ENCODE data around the gene ACADSB.

The ACADSB gene

DNA sequence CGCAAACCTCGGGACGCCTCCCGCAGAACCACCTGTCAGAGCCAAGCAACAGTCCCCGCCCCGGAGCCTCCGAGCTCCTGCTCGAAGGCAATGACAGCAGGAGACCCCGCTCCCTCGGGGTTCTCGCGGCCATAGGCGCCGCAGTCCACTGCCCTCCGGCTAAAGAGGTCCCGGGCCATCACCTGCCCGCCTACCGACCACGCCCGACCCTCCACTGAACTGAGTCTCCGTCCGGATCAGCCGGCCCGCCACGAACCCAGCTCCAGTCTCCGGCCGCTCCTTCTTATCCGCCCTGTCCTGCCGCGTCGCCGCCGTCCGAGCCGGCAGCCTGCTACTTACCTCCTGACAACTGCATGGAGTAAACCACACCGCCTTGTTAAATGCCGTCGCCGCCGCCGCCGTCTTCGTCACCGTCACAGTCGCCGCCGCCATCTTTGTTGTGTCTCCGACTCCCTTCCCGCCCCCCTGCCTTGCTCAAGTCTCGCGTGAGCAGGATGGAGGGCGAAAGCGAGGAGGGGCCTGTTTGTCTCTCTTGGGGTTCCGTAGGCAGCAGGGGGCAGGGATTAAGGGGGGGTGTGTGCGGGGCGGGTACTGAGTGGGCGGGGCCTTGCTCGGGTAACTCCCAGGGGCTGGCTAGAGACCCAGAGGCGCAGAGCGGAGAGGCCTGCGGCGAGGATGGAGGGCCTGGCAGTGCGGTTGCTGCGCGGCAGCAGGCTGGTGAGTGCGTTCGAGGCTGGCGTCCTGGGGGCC, at the start of gene ACADSB, which contains the start of gene IKZF5:
TSS of gene ACADSB (plus strand) at position 652 of the 750 bp plus-strand sequence. CDS start at position 676, 24 bp downstream.
TSS of gene IKZF5 (minus strand) at position 441 of the 750 bp plus-strand sequence. CDS start 10,170 bp downstream, outside the sequence.
- DNase-seq (ENCODE audit: low spot score) = peak; percentile 97

DNA sequence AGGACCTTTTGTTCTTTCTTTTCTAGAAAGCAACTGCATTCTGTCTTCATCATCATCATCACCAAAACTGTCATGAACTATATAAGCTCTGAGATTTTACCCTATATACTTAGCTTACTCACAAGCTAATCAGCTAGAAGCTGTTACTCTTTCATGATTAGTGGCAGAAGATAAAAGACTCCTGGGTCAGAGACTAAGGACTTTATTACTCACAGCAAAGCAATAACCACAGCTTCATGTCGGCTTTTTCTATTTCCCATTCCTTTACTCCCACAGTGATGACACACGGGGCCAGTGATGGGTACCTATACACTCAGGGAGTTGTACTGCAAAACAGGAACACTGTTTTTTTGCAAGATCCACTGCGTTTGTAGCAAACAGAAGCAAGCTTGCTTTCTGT, 46.4 kb upstream of the ACADSB start:
- DNase-seq (ENCODE audit: low spot score) = no peak

GRCh38 chr10:122966879-122967278, 41.9 kb upstream of the ACADSB start:
- no peak for DNase-seq (ENCODE audit: low spot score)

GRCh38 chr10:122968698-122969097, 40.1 kb upstream of the ACADSB start:
- no peak for DNase-seq (ENCODE audit: low spot score)

DNA sequence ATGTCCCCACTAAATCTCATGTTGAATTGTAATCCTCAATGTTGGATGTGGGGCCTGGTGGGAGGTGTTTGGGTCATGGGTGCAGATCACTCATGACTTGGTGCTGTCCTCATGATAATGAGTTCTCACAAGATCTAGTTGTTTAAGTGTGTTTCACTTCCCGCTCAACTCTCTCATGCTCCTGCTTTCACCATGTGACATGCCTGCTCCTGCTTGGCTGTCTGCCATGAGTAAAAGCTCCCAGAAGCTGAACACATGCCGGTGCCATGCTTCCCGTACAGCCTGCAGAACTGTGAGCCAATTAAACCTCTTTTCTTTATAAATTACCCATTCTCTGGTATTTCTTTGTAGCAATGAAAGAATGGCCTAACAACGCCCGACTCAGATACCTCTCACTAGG, 34.8 kb upstream of the ACADSB start:
- no peak for DNase-seq (ENCODE audit: low spot score)

- no peak for DNase-seq (ENCODE audit: low spot score)
Measured at GRCh38 chr10:122974543-122975064, 34.2 kb upstream of the ACADSB start.

- peak; percentile 87 for DNase-seq (ENCODE audit: low spot score)
Measured at GRCh38 chr10:122980209-122981065, 28.4 kb upstream of the ACADSB start, which contains the start of gene PSTK. Gene PSTK (plus strand): TSS chr10:122980401. CDS start chr10:122980480, 79 bp downstream.

DNA sequence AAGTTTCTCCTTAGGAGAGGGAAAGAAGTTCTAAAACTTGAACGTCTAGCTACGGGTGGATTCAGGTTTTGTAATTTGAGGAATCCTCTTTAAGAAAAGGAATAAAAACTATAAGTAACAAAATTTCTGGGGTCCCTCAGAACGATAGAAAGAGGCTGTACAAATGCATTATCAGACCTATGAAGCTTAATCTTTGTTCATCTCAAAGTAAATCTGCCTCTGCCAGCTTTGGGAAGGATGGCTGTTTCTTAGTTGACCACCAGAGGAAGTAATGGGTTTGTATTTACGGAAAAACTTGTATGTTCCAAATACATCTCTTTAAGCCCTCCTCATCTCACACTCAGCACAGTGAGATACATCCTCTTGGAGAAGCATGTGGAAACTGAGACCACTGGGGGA, 27.7 kb upstream of the ACADSB start:
- peak; percentile 1 for DNase-seq (ENCODE audit: low spot score)

GRCh38 chr10:122983898-122984297, 24.9 kb upstream of the ACADSB start:
- no peak for DNase-seq (ENCODE audit: low spot score)

GRCh38 chr10:122984708-122985107, 24.1 kb upstream of the ACADSB start:
- no peak for DNase-seq (ENCODE audit: low spot score)

DNA sequence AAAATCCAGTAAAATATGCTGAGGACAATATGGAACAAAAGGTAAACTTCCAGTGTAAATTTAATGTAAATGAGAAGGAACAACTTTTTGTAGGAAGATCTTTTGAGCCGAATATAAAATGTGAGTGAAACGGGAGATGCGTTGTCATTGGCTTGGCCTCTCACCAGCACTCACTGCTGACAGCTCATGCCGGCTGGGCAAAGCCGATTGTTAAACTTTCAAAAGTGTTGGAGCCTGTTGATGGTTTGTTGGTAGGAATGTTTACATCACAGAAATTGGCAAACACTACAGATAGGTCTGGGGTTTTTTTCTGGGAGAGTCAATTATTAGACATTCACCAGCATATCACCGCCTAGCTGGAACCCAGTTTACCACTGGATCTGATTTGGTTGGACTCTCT, 22.5 kb upstream of the ACADSB start:
- no peak for DNase-seq (ENCODE audit: low spot score)

DNA sequence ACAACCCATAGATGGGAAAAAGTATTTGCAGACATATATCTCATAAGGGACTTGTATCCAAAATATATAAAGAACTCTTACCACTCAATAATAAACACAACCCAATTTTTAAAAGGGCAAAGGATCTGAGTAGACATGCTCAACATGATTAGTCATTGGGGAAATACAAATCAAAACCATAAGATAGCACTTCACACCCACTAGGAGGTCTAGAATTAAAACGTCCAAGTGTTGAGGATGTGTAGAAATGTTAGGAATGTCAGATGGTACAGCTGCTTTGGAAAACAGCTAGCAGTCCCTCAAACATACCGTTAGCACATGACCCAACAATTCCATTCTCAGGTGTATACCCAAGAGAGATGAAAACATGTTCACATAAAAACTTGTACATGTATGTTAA, 20.3 kb upstream of the ACADSB start:
- DNase-seq (ENCODE audit: low spot score) = no peak

DNA sequence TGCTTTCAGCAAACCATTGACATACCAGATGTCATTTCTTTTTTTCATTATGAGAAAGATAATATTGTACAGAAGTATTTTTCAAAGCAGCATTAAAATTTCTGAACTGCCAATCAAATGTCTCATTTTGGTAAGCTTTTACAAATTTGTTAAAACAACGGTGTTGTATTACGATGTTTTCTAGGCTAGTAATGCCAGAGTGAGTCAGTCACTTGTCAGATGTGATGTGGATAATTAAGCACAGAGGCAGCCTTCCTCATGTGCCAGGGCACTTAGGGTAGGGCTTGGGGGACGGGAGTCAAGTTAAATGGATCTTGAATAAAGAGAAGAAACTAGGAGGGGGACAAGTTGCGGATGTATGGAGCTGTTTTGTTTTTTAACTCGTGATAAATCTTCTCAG, 18.5 kb upstream of the ACADSB start:
- DNase-seq (ENCODE audit: low spot score) = no peak

GRCh38 chr10:122992031-122992585, 16.7 kb upstream of the ACADSB start:
- no peak for DNase-seq (ENCODE audit: low spot score)

DNA sequence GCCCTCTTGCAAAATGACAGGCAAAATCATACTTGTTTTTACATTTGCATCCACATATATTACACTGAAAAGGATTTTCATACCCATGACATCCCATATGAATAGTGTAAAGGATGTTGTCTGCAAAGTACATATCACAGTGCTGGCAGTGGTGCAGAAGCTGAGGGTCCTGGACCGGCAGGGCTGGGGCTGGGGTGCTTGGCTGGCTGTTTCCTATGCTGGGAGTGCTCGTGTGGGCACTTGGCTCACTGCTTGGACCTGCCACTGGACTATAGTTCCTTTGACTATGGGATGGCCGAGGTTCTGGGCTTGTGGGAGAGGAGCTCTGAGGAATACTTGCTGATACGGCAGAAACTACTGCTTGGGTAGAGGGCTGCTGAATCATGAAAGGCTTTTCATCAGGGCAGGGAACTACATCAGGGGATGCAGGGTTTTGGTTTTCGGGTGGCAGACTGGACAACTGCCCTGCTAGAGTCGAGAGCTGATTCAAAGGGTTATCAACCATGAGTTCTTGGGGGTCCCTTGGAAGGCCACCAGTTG, 14.9 kb upstream of the ACADSB start:
- DNase-seq (ENCODE audit: low spot score) = no peak

DNA sequence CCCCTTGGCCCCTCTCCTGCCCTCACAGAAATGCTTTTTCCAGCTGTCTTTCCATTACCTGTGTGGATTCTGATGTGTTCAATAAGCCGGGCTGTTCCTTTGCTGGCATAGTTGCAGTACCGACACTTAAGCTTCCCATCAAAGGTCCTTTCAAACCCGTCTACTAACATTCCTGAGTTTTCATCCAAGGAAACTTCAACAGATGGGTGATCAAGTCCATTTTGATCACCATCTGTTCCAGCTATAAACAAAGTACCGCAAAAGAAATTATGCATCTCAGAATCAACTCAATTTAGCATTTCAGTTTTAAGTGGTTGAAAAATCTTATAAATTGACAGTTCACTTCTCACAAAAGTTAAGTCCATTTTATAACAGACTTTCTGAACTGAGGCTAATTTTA, 12.9 kb upstream of the ACADSB start:
- DNase-seq (ENCODE audit: low spot score) = no peak

DNA sequence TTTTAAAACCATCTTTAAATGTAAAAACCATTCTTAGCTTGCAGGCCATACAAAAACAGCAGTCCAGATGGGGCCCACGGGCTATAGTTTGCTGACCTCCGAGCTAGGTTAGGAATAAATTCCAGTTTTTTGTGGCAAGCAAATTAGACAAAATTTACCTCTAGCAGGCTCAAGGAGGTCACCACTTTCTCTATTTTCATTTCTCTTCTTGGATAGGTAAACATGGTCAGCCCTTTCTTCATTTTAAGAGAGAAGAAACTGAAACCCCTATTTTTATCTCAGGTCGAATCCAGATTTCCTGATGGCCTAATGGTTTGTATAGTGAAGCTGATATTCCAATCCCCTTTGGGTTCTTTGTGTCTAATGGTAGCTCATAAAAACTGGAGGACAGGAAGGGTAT, 10.9 kb upstream of the ACADSB start:
- DNase-seq (ENCODE audit: low spot score) = no peak

DNA sequence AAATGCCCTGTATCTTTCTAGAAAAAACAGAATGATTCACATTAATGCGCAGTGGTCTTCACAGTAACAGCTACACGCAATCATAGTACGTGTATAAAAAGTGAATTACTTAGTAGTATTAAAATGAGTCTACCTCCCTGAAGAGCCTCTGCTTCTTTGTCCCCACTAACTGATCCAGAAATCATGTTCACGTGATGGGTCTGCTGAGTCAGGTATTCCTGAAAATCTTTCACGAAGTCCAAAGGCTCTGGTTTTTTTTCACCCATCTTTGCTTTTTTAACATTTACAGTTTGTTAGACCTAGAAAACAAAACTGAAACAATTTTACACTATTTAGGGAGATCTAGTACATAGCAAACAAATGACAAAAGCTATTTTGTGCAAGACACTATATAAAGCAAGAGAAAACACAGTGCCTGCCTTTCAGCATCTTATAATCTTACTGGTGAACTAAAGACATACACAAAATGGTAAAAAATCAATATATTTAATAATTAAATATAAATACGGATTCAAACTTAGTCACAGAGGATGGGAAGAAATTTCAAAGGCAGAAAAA, 10.4 kb upstream of the ACADSB start:
- no peak for DNase-seq (ENCODE audit: low spot score)

- no peak for DNase-seq (ENCODE audit: low spot score)
Measured at GRCh38 chr10:122998934-122999333, 9.9 kb upstream of the ACADSB start.

GRCh38 chr10:122999347-122999746, 9.5 kb upstream of the ACADSB start:
- no peak for DNase-seq (ENCODE audit: low spot score)

DNA sequence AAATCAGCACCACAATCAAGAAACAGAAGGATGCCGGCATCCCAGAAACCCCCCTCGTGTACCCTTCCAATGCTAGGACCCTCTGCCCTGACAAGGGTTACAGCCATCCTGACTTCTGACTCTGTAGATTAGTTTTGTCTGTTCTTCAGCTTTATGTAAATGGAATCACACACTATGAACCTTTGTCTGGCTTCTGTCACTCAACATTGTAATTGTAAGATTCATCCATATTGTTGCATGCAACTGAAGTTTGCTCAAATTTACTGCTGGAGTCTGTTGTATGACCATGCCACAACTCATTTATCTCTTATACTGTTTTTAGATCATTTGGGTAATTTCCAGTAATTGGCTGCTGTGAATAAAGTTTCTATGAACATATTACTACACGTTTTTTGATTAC, 8.7 kb upstream of the ACADSB start:
- no peak for DNase-seq (ENCODE audit: low spot score)

- no peak for DNase-seq (ENCODE audit: low spot score)
Measured at GRCh38 chr10:123001370-123001769, 7.4 kb upstream of the ACADSB start.
